GM21423 (cell line): ENCODE data around the gene HIGD1B.

Experiments
- ATAC-seq: cut with Tn5 transposase; IDR thresholded peaks from one replicate; pipeline ENCODE4 v1.9.1; 2021; ENCODE audit warnings: mild to moderate bottlenecking, moderate library complexity; ENCODE audit not compliant: unreplicated experiment

Gene HIGD1B

GRCh38 chr17:44832805-44833204, 14.9 kb upstream of the HIGD1B start:
- ATAC-seq: no peak

DNA sequence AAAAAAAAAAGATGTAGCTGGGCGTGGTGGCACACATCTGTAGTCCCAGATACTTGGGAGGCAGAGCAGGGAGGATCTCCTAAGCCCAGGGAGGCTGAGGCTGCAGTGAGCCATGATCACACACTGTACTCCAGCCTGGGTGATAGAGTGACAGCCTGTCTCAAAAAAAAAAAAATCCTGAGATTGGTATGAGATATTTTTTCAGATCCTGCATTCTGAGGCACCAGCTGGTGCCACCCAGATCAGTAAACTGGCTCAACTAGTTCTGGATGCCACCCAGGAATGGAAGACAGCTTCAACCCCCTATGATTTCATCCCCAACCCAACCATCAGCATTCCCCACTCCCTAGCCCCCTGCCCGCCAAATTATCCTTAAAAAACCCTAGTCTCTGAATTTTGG, 10.5 kb upstream of the HIGD1B start:
- ATAC-seq: no peak

DNA sequence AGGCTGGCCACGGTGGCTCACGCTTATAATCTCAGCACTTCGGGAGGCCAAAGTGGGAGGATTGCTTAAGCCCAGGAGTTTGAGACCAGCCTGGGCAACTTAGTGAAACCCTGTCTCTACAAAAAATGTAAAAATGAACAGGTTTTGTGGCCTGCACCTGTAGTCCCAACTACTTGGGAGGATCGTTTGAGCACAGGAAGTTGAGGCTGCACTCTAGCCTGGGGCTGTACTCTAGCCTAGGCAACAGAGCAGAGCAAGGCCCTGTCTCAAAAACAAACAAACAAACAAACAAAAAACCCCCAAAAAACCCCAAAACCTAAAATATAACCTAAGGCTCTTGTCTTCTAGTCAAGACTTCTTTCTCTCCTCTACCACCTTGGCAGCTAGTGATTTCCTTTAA, 7.4 kb upstream of the HIGD1B start:
- ATAC-seq: no peak

GRCh38 chr17:44840936-44841335, 6.7 kb upstream of the HIGD1B start:
- ATAC-seq: no peak

DNA sequence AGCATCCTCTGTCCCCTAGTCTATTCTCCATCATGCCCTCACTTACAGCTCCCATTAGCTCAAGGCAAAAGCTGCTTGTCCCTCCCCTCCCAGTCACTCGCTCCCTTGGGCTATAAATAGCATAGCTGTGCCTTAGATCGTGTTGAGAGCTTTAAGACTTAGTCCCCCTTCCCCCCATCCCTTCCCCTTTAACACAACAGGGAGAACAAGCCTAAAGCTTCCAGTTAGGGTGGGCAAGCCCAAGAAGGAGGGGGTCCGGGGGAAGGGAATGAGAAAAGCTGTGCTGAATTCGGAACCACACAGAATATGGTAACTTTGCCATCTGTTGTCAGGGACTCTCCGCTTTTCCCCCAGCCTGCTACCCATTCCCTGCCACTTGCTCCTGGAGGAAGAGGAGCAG, 4.9 kb upstream of the HIGD1B start:
- ATAC-seq: no peak

- no peak for ATAC-seq
Observed at GRCh38 chr17:44844390-44844830, 3.3 kb upstream of the HIGD1B start.

DNA sequence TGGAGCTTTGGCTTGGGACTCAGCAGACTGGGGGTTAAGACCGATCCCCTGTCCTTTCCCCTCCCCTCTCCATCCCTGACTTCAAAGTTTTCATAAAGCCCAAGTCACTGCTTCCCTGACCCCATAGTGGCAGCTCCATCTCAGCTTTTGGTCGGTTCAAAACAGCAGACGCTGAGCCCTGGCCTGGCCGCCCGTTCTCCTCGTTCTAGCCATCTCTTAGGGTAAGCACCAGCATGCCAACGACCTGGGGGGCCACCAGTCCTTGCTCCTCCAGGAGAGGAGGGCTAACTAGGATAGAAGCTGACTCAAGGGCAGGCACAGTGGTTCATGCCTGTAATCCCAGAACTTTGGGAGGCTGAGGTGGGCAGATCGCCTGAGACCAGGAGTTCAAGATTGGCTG, 1.5 kb upstream of the HIGD1B start:
- no peak for ATAC-seq

- ATAC-seq: no peak
Observed at GRCh38 chr17:44848257-44848795, 643 bp downstream of the HIGD1B start.

- ATAC-seq: no peak
Observed at GRCh38 chr17:44848961-44849489, 1.3 kb downstream of the HIGD1B start.

- peak; percentile 46 for ATAC-seq
Observed at GRCh38 chr17:44850025-44850424, 2.3 kb downstream of the HIGD1B start.

DNA sequence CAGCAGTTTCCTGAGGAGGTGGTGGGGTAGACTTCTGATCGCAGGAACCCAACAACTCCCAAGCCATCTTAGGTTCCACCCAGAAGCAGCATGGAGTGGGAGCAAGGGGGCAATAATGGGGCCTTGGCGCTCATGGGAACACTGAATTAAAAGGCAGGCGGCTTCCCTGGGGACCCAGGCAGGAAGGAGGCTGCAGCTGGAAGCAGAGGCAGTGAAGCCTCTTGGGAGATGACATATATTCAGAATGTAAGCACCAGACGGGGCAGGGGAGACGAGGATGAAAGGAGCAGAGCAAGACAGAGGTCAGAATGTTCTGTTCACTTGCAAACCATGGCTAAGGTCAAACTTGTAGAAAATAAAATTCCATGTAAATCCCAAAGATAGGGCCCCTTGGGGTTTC, 2.9 kb downstream of the HIGD1B start:
- no peak for ATAC-seq

DNA sequence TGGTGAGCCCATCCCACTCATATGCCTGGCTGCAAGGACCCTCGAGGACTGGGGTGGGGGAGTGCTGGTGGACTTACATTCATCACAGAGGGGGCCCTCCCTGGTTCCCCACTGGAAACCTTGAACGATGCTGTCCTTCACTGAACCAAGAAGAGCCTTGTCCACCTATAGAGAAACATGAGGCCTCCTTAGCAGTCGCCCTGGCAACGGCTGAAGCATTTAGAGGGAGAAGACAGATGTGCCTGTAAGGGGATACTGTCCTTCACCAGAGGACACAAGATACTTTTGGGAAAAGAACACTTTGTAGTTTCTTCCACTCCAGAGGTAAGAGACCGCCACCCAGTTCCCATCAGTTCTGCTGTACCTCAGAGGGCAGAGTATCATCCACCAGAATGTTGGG, 6.5 kb downstream of the HIGD1B start:
- no peak for ATAC-seq

DNA sequence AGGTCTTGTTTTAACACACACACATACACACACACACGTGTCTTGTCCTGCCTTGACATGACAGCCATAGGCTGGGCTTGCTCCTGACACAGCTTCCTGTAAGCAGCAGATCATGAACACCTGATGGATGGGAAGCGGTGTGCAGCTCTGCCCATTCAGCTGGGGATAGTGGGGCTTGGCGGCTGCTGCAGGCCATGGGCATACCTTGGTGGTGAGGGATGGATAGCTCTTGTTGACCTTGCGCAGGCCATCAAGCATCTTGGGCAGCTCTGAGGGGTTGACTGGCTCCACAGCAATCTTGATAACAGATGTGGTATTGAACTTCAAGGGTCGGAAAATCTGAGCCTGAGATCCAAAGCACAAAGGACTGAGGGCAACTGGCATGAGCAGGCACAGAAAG, 12.0 kb downstream of the HIGD1B start:
- no peak for ATAC-seq

DNA sequence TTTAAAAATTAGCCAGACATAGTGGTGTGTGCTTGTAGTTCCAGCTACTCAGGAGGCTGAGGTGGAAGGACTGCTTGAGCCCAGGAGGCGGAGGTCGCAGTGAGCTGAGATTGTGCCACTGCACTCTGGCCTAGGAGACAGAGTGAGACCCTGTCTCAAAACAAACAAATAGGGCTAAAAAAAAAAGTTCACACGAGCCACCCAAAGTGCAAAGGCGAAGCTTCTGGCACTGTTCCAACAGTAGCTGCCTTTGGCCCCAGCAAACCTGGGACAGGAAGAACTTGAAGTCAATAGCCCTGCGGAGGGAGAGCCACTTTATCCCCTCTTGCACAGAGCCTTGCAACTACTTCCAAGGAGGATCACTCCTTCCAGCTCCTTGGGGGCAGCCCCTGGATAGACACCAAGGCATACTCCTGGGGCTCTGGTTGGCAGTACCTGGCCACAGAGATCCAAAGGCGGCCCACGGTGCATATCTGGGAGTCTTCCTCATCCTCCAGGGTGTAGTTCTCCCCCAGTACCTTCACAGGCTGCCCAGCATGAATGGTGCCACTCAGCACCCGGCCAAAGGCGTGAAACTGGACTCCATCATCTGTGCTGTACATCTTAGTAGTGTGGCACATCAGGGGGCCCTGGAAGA, 14.7 kb downstream of the HIGD1B start:
- no peak for ATAC-seq

DNA sequence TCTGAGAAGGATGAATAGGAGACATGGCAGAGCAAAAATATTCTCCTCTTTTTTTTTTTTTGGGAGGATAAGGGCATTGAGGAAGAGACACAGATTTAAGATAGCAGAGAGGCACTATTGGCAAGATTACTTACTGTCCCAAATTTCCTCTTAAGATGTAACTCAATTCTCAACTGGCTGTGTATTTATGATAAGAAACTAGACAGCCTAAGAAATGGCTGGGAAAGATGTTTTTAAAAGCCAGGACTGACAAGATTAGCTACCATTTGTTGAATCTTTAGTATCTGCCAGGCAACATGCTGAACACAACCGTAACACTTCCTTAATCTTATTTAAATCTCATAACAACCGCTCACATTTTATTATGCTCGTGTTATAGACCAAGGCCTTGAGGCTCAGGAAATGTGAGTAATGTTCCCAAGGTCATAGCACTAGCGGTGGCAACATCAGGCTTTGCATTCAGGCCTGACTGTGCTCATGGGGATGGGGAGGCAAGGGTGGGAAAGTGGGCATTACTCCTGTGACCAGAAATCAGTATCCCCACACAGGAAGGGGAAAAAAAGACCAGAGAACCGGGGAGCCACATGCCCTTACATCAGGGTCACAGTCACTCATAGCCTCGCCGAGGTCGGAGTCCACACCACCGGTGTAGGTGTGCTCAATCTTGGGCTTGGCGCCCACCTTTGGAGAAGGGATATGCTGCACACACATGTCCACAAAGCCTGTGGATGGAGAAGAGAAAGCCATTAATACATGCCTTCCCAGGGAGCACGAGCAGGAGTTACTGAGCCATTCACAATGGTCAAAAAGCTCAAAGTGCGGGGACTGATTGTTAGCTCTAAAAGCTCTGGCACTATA, 15.6 kb downstream of the HIGD1B start:
- ATAC-seq: no peak

GRCh38 chr17:44864831-44865230, 17.1 kb downstream of the HIGD1B start:
- no peak for ATAC-seq

- ATAC-seq: no peak
Observed at GRCh38 chr17:44865231-44865660, 17.6 kb downstream of the HIGD1B start.

DNA sequence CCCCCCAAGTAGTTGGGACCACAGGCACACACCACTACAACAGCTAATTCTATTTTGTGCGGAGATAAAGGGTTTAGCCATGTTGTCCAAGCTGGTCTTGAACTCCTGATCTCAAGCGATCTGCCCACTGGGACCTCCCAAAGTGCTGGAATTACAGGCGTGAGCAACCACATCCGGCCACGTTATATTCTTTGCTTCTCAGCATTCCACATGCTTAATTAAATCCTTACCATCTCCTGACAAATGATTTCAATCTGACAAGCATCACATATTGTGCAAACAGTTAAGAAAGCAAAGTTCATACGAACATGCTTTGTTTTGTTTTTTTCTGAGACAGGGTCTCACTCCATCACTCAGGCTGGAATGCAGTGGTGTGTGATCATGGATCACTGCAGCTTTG, 18.2 kb downstream of the HIGD1B start:
- ATAC-seq: no peak

DNA sequence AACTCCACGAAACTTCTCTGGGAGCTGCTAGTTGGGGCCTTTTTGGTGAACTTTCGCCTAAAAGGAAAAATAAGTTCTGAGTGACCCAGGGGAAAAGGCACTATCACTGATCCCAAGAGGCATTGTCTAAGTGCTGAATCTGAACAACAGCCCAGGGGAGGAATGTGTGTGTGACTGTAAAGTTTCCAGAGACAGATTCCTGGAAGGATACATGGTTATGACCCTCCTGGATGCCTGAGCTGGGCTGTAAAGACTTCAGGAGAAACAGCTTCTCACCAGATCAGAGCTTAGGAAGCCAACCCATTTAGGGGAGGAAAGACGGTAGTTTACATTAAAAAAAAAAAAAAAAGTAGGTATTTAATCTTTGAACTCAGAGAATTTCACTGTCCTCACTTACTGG, 20.2 kb downstream of the HIGD1B start:
- no peak for ATAC-seq

DNA sequence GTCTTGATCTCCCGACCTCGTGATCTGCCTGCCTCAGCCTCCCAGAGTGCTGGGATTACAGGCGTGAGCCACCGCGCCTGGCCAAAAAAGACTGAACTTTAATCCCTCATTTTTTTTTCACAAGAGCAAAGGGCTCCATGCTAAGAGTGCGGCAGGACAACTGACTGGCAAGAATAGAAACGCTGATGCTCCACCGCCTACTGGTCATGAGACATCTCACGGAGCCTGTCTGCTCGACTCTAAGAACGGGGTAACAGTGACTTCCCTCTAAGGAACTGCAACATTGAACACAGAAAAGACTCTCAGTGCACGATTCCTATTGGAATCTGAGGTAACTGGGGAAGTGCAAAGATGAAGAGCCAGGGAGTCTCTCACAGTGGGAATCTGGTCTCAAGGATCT, 23.9 kb downstream of the HIGD1B start:
- ATAC-seq: no peak

GRCh38 chr17:44872131-44872768, 24.6 kb downstream of the HIGD1B start:
- ATAC-seq: no peak
